HG02852 (cell line): ENCODE results near the gene HSPA12B.

Experiments used
- ATAC-seq: cut with Tn5 transposase; IDR thresholded peaks from one replicate; pipeline ENCODE4 v1.9.1; 2021; ENCODE audit warnings: mild to moderate bottlenecking, moderate library complexity; ENCODE audit not compliant: unreplicated experiment

HSPA12B gene

GRCh38 chr20:3744806-3745685 lies 12.6 kb downstream of the HSPA12B start:
- no peak for ATAC-seq

- no peak for ATAC-seq
Observed at GRCh38 chr20:3745686-3746173, 13.2 kb downstream of the HSPA12B start.

- ATAC-seq, result no peak
Observed at GRCh38 chr20:3747471-3747870, 15.0 kb downstream of the HSPA12B start.

GRCh38 chr20:3748073-3748472 lies 15.6 kb downstream of the HSPA12B start:
- no peak for ATAC-seq

- ATAC-seq, result no peak
Observed at GRCh38 chr20:3749087-3749688, 16.7 kb downstream of the HSPA12B start.

- ATAC-seq, result no peak
Observed at GRCh38 chr20:3749689-3750531, 17.4 kb downstream of the HSPA12B start.

- no peak for ATAC-seq
Observed at GRCh38 chr20:3751305-3751674, 18.8 kb downstream of the HSPA12B start.

GRCh38 chr20:3751675-3752385 lies 19.3 kb downstream of the HSPA12B start:
- ATAC-seq, result no peak

GRCh38 chr20:3752386-3752759 lies 19.9 kb downstream of the HSPA12B start:
- ATAC-seq, result no peak

- no peak for ATAC-seq
Observed at GRCh38 chr20:3753098-3753497, 20.6 kb downstream of the HSPA12B start.

GRCh38 chr20:3753501-3754275 lies 21.2 kb downstream of the HSPA12B start:
- no peak for ATAC-seq

GRCh38 chr20:3754276-3754630 lies 21.8 kb downstream of the HSPA12B start:
- no peak for ATAC-seq

- no peak for ATAC-seq
Observed at GRCh38 chr20:3755269-3755668, 22.8 kb downstream of the HSPA12B start.

- no peak for ATAC-seq
Observed at GRCh38 chr20:3755814-3756480, 23.5 kb downstream of the HSPA12B start.

- no peak for ATAC-seq
Observed at GRCh38 chr20:3757268-3757667, 24.8 kb downstream of the HSPA12B start.

GRCh38 chr20:3758566-3758965 lies 26.1 kb downstream of the HSPA12B start:
- ATAC-seq, result no peak

- no peak for ATAC-seq
Observed at GRCh38 chr20:3759316-3759823, 26.9 kb downstream of the HSPA12B start.

GRCh38 chr20:3759884-3760283 lies 27.4 kb downstream of the HSPA12B start:
- ATAC-seq, result no peak

GRCh38 chr20:3760655-3761348 lies 28.3 kb downstream of the HSPA12B start:
- no peak for ATAC-seq
